ENCODE measurements around the gene CTSH. TPM values are rescaled to one million over a fixed set of nuclear protein-coding genes. Genes with fewer than 3 reads are reported as not detected.

CTSH gene
- total and polyA plus RNA-seq, 2 experiments from 2014 or later: 1.7 to 5.2 TPM

GRCh38 chr15:78942741-78943140 is 2.1 kb downstream of the CTSH start:
- Histone ChIP-seq H3K27me3 (replicated peaks; ENCODE audit: insufficient read depth) (peaks cover 42% of the 10 kb centered on the region; the same call in 1 of the 2 replicates), H3K27ac (no peak overlapping the region), H3K9me3 (ENCODE audit: low read depth) (no peaks in the 10 kb centered on the region), H3F3A (ENCODE audit: insufficient read depth) (no peaks in the 10 kb centered on the region), H3K9me2 (ENCODE audit: insufficient read depth) (no peaks in the 10 kb centered on the region), H4K20me1 (ENCODE audit: insufficient read depth) (no peaks in the 10 kb centered on the region), H3K9ac (no peak overlapping the region), H3K4me3 (no peak overlapping the region), H2AFZ (no peak overlapping the region), H3K79me2 (ENCODE audit: insufficient read depth) (no peaks in the 10 kb centered on the region), H3K4me2 (ENCODE audit: unreplicated experiment) (no peak overlapping the region), H3K36me3 (ENCODE audit: low read depth) (no peaks in the 10 kb centered on the region), H3K4me1 (ENCODE audit: insufficient read depth) (no peaks in the 10 kb centered on the region)
- WGBS, 2 experiments (ENCODE audit: low coverage in 1 of 2, low lambda C conversion rate in 2 of 2, missing lambda C conversion rate in 2 of 2): 83 to 87% methylated on average over 4 of the region's 4 CpGs
- in situ Hi-C loops (cut with MboI): no loop called here
- TF ChIP-seq EZH2phosphoT487 (IDR thresholded peaks at IDR 0.05; ENCODE audit: insufficient read depth, low read depth): no peak
- no peak for DNase-seq

GRCh38 chr15:78938658-78939488 is 6.0 kb downstream of the CTSH start:
- Histone ChIP-seq H3K4me3 (no peak overlapping the region), H3K9me3 (ENCODE audit: low read depth) (no peaks in the 10 kb centered on the region), H3K9ac (no peak overlapping the region), H4K20me1 (ENCODE audit: insufficient read depth) (no peaks in the 10 kb centered on the region), H2AFZ (no peak overlapping the region), H3K4me1 (ENCODE audit: insufficient read depth) (no peaks in the 10 kb centered on the region), H3K27me3 (replicated peaks; ENCODE audit: insufficient read depth) (peaks cover 23% of the 10 kb centered on the region), H3K36me3 (ENCODE audit: low read depth) (no peaks in the 10 kb centered on the region), H3K79me2 (ENCODE audit: insufficient read depth) (no peaks in the 10 kb centered on the region), H3K9me2 (ENCODE audit: insufficient read depth) (no peaks in the 10 kb centered on the region), H3F3A (ENCODE audit: insufficient read depth) (no peaks in the 10 kb centered on the region), H3K27ac (no peak overlapping the region), H3K4me2 (ENCODE audit: unreplicated experiment) (no peak overlapping the region)
- 70 to 74% methylated on average over 6 of the region's 6 CpGs for WGBS, 2 experiments (ENCODE audit: low coverage in 1 of 2, low lambda C conversion rate in 2 of 2, missing lambda C conversion rate in 2 of 2)
- in situ Hi-C loops (cut with MboI): no loop called here
- DNase-seq: no peak
- TF ChIP-seq EZH2phosphoT487 (IDR thresholded peaks at IDR 0.05; ENCODE audit: insufficient read depth, low read depth): no peak
- TF ChIP-seq EZH2 (IDR thresholded peaks at IDR 0.05; ENCODE audit: insufficient read depth, poor library complexity, severe bottlenecking): no peak

GRCh38 chr15:78937132-78937739 is 7.6 kb downstream of the CTSH start:
- H2AFZ ChIP-seq: peak overlapping the region; percentile 41; the same call in 1 of the 2 replicates
- H3K9me3 ChIP-seq (ENCODE audit: low read depth): no peaks in the 10 kb centered on the region
- no peak for DNase-seq
- WGBS, 2 experiments (ENCODE audit: low coverage in 1 of 2, low lambda C conversion rate in 2 of 2, missing lambda C conversion rate in 2 of 2): 24 to 27% methylated on average over 14 of the region's 14 CpGs
- no peak overlapping the region for H3K9ac ChIP-seq
- no peaks in the 10 kb centered on the region for H3K4me1 ChIP-seq (ENCODE audit: insufficient read depth)
- no peaks in the 10 kb centered on the region for H3K79me2 ChIP-seq (ENCODE audit: insufficient read depth)
- H3F3A ChIP-seq (ENCODE audit: insufficient read depth): no peaks in the 10 kb centered on the region
- H3K4me3 ChIP-seq: no peak overlapping the region
- H3K36me3 ChIP-seq (ENCODE audit: low read depth): no peaks in the 10 kb centered on the region
- TF ChIP-seq EZH2phosphoT487 (IDR thresholded peaks at IDR 0.05; ENCODE audit: insufficient read depth, low read depth): no peak
- no peak for TF ChIP-seq EZH2 (IDR thresholded peaks at IDR 0.05; ENCODE audit: insufficient read depth, poor library complexity, severe bottlenecking)
- H4K20me1 ChIP-seq (ENCODE audit: insufficient read depth): no peaks in the 10 kb centered on the region
- no peak overlapping the region for H3K4me2 ChIP-seq (ENCODE audit: unreplicated experiment)
- peaks cover 18% of the 10 kb centered on the region; the same call in 1 of the 2 replicates for H3K27me3 ChIP-seq (replicated peaks; ENCODE audit: insufficient read depth)
- in situ Hi-C loops (cut with MboI): no loop called here
- no peak overlapping the region for H3K27ac ChIP-seq
- H3K9me2 ChIP-seq (ENCODE audit: insufficient read depth): no peaks in the 10 kb centered on the region

- in situ Hi-C loops (cut with MboI): no loop called here
- no peak overlapping the region for H2AFZ ChIP-seq
- no peak overlapping the region for H3K4me3 ChIP-seq
- H3K4me1 ChIP-seq (ENCODE audit: insufficient read depth): peaks cover 9% of the 10 kb centered on the region
- H3F3A ChIP-seq (ENCODE audit: insufficient read depth): no peaks in the 10 kb centered on the region
- no peak overlapping the region for H3K27ac ChIP-seq
- H3K9ac ChIP-seq: no peak overlapping the region
- 89 to 93% methylated on average over 5 of the region's 5 CpGs for WGBS, 2 experiments (ENCODE audit: low coverage in 1 of 2, low lambda C conversion rate in 2 of 2, missing lambda C conversion rate in 2 of 2)
- no peak for DNase-seq
- H3K9me2 ChIP-seq (ENCODE audit: insufficient read depth): no peaks in the 10 kb centered on the region
- no peaks in the 10 kb centered on the region for H4K20me1 ChIP-seq (ENCODE audit: insufficient read depth)
- no peaks in the 10 kb centered on the region for H3K36me3 ChIP-seq (ENCODE audit: low read depth)
- H3K9me3 ChIP-seq (ENCODE audit: low read depth): no peaks in the 10 kb centered on the region
- TF ChIP-seq EZH2phosphoT487 (IDR thresholded peaks at IDR 0.05; ENCODE audit: insufficient read depth, low read depth): no peak
- no peak for TF ChIP-seq EZH2 (IDR thresholded peaks at IDR 0.05; ENCODE audit: insufficient read depth, poor library complexity, severe bottlenecking)
- H3K27me3 ChIP-seq (replicated peaks; ENCODE audit: insufficient read depth): peaks cover 18% of the 10 kb centered on the region; the same call in 1 of the 2 replicates
- no peak overlapping the region for H3K4me2 ChIP-seq (ENCODE audit: unreplicated experiment)
- H3K79me2 ChIP-seq (ENCODE audit: insufficient read depth): no peaks in the 10 kb centered on the region
These were observed 10.2 kb downstream of the CTSH start for GRCh38 chr15:78934655-78935023.

Measured in GM23248 (cell line).